ENCODE data around the gene LETMD1.

DNA sequence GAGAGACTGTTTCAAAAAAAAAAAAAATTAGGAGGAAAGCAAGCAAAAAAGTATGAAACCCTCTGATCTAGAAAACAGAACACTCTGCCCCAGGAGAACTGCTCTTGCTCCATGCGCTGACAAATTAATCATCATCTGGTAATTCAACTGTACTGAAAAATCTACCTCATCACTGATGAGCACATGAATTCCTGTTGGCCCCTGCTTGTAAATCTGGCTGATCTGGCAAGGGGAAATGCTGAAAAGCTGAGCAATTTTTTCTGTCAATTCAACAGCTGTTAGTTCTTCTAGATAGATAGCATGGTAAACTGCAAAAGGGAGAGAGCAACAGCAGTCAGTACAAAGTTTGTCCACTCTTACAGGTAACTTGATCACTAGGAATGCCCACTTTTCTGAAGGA lies 50.5 kb downstream of the LETMD1 start:
- no peak for TF ChIP-seq SAP30 (IDR thresholded peaks at IDR 0.05; ENCODE audit: insufficient read depth, insufficient replicate concordance, low read length)
- no peak for TF ChIP-seq POLR2A (IDR thresholded peaks at IDR 0.05; ENCODE audit: control extremely low read depth in 1 of 2, low read depth in 2 of 2, low read length in 2 of 2)
- no peak for TF ChIP-seq CREB1 (IDR thresholded peaks at IDR 0.05)
- TF ChIP-seq CTCF (IDR thresholded peaks at IDR 0.05; ENCODE audit: control extremely low read depth in 1 of 3, insufficient read depth in 1 of 3, low read depth in 1 of 3, low read length in 3 of 3), result no peak
- no peak for TF ChIP-seq EZH2 (IDR thresholded peaks at IDR 0.05; ENCODE audit: low read depth, low read length, severe bottlenecking)
- TF ChIP-seq, protein P1, sequence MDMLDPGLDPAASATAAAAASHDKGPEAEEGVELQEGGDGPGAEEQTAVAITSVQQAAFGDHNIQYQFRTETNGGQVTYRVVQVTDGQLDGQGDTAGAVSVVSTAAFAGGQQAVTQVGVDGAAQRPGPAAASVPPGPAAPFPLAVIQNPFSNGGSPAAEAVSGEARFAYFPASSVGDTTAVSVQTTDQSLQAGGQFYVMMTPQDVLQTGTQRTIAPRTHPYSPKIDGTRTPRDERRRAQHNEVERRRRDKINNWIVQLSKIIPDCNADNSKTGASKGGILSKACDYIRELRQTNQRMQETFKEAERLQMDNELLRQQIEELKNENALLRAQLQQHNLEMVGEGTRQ (IDR thresholded peaks at IDR 0.05; ENCODE audit: low read length), result no peak
- TF ChIP-seq RFX5 (IDR thresholded peaks at IDR 0.05; ENCODE audit: borderline replicate concordance, low read depth, low read length), result no peak
- no peak for TF ChIP-seq CHD7 (IDR thresholded peaks at IDR 0.05; ENCODE audit: insufficient replicate concordance, low read length)
- no peak for TF ChIP-seq BCL11A (IDR thresholded peaks at IDR 0.05; ENCODE audit: low read depth in 2 of 2, low read length in 2 of 2)
- TF ChIP-seq RAD21 (IDR thresholded peaks at IDR 0.05 in 1 of 2, conservative IDR thresholded peaks at IDR 0.05 in 1 of 2; ENCODE audit: low read depth in 2 of 2, low read length in 2 of 2), result no peak
- no peak for TF ChIP-seq HDAC6 (IDR thresholded peaks at IDR 0.05; ENCODE audit: low read depth, low read length)
- no peak for TF ChIP-seq NRF1 (IDR thresholded peaks at IDR 0.05; ENCODE audit: low read depth, low read length)
- TF ChIP-seq TCF12 (IDR thresholded peaks at IDR 0.05; ENCODE audit: low read depth, low read length), result no peak
